ENCODE data around the gene ISCA1.

DNA sequence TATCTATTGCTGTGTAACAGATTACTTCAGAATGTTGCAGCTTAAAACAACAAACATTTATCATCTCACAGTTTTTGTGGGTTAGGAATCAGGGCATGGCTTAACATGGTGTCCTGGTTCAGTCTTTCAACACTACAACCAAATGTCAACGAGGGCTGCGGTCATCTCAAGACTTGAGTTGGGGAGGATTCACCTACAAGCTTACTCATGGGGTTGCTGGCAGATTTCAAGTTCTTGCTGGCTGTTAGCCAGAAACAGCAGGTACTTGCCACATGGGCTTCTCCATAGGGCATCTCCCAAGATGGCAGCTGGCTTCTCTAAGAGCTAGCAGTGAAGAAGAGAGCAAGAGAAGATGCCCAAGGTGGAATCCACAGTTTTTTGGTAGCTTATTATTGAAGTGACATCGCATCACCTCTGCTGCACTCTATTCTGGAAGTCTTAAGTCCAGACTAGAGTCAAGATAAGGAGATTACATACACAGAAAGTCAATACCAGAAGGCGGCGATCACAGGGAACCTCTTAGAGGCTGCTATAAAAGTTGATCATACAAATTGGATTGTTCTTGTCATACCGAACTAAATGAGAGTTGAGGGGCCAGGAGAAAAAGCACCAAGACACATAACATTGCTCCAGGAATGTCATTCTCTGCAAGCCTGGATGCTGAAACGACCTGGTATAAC, 65.1 kb downstream of the ISCA1 start:
- TF ChIP-seq CTCF (IDR thresholded peaks at IDR 0.05; ENCODE audit: poor library complexity, severe bottlenecking) (no peak), POLR2AphosphoS5 (IDR thresholded peaks at IDR 0.05) (no peak), RAD21 (conservative IDR thresholded peaks at IDR 0.05) (no peak)

All from neural cell (in vitro differentiated cells).